Measurements from ENCODE around the gene DDX46.
A peak's percentile ranks its signal among the peaks of the same experiment; 100 is the strongest.

DDX46 gene

DNA sequence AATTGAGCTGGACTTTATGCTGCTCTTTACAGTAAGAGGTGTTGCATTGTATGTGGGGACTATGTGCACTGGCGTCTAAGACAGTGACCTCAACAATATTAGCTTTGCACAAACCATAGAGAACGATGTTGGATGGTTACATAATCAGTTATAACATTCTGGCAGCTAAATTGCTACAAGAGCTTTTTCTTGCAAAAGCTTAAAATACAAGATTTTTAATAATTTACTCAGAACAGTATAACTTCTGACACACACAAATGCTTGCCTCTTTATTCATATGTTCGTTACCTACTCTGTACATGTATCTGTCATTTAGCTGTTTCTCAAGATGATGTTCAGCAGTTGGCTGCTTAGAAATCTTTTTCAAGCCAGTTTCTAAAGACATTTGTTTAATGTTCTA is 98.8 kb downstream of the DDX46 start:
- TF ChIP-seq, protein P1, sequence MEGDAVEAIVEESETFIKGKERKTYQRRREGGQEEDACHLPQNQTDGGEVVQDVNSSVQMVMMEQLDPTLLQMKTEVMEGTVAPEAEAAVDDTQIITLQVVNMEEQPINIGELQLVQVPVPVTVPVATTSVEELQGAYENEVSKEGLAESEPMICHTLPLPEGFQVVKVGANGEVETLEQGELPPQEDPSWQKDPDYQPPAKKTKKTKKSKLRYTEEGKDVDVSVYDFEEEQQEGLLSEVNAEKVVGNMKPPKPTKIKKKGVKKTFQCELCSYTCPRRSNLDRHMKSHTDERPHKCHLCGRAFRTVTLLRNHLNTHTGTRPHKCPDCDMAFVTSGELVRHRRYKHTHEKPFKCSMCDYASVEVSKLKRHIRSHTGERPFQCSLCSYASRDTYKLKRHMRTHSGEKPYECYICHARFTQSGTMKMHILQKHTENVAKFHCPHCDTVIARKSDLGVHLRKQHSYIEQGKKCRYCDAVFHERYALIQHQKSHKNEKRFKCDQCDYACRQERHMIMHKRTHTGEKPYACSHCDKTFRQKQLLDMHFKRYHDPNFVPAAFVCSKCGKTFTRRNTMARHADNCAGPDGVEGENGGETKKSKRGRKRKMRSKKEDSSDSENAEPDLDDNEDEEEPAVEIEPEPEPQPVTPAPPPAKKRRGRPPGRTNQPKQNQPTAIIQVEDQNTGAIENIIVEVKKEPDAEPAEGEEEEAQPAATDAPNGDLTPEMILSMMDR (IDR thresholded peaks at IDR 0.05; ENCODE audit: insufficient read depth, low read length, missing control alignments): no peak
- no peak overlapping the region for H3K4me3 ChIP-seq (ENCODE audit: low read depth, low read length)
- POLR2A ChIA-PET: no interaction called here
- DNase-seq (ENCODE audit: low read depth, low spot score): no peak
- CTCF ChIA-PET: interaction anchor here (0.8 kb wide), 1 partner anchor 11 kb away, joined by 3 read pairs; no protein-coding TSS in a partner anchor

DNA sequence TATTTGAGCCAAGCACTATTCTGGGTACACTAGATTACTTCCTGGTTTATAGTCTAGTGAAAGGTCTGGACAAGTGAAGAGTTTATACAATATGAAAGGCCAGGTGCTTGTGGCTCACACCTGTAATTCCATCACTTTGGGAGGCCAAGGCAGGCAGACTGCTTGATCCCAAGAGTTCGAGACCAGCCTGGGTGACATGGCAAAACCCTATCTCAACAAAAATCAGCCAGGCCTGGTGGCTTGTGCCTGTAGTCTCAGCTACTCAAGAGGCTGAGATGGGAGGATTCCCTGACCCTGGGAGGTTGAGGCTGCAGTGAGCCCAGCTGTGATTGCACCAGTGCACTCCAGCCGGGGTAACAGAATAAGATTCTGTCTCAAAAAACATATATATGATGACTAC is 106.1 kb downstream of the DDX46 start:
- no peak for DNase-seq (ENCODE audit: low read depth, low spot score)
- no peak overlapping the region for H3K4me3 ChIP-seq (ENCODE audit: low read depth, low read length)
- ChIA-PET CTCF (interaction anchor here (1.2 to 1.7 kb wide), 3 partner anchors 11 to 22 kb away, joined by 4 to 6 read pairs (median 5); no protein-coding TSS in a partner anchor), POLR2A (no interaction called here)
- TF ChIP-seq, protein P1 (IDR thresholded peaks at IDR 0.05; ENCODE audit: insufficient read depth, low read length, missing control alignments): no peak

DNA sequence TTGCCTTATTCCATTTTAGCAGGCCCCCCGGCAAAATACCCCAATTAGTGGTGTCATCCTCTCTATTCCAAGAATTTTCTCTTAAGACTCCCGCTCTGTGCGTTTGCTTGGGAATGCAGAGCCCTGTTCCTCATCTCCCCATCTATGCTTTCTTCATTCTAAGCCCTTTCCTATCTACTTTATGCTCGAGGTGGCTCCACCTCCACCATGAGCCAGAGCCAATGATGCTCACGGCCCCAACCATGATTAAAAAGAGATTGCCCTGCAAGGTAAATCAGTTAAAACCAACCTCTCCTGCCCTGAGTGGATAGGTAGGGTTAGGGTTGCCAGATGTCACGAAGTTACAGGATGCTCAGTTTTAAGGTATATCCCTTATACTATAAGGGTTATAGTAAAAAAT is 114.9 kb downstream of the DDX46 start:
- TF ChIP-seq, protein P1 (IDR thresholded peaks at IDR 0.05; ENCODE audit: insufficient read depth, low read length, missing control alignments): no peak
- CTCF ChIA-PET: interaction anchor here (1.9 kb wide), 1 partner anchor 10 kb away, joined by 6 read pairs; no protein-coding TSS in a partner anchor
- no peak overlapping the region for H3K4me3 ChIP-seq (ENCODE audit: low read depth, low read length)
- POLR2A ChIA-PET: interaction anchor here (0.6 to 2.2 kb wide), 8 partner anchors 11 to 135 kb away, joined by 3 to 8 read pairs (median 4); partner anchors contain the start of genes C5orf24, CAMLG and PCBD2
- DNase-seq (ENCODE audit: low read depth, low spot score): no peak

DNA sequence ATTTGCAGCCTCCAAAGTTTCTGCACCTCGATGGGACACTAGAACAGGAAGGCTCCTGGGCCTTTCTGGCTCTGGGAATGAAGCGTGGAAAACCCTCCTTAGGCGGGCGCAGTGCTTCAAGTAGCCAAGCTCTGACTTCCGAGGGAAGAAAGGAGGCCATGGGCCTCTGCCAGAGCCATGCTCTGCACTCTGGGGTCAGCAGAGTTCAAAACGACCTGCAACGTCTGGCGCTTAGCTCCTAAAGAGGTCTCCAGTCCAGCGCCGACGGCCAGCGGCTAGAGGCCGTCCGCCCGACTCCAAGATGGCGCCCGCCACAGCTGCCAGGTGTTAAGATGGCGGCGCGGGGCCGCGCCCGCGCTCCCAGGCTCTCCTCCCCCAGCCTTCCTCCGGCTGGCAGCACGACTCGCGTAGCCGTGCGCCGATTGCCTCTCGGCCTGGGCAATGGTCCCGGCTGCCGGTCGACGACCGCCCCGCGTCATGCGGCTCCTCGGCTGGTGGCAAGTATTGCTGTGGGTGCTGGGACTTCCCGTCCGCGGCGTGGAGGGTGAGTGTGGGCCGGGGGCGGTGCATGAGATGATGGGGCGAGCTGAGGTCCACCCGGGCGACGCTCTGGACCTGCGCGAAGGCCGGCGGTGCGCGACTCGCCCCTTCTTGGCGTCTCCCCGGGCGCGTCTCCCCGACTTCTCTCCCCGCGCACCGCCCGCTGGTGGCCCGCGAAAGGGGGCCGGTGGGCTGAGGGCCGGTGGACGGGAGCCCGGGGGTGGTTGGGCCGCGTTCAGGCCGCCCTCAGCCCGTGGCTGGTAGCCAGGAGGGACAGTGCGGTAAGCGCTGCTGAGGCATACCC is 115.6 kb downstream of the DDX46 start, which contains the start of gene TXNDC15:
Gene TXNDC15, plus strand, starts transcription at position 385 of the 844 bp plus-strand sequence. Its CDS starts 57 bp downstream, at position 442.
- DNase-seq (ENCODE audit: low read depth, low spot score): peak; percentile 31
- TF ChIP-seq, protein P1 (IDR thresholded peaks at IDR 0.05; ENCODE audit: insufficient read depth, low read length, missing control alignments): no peak
- peak within 1 kb of the TSS; percentile 93 for H3K4me3 ChIP-seq (ENCODE audit: low read depth, low read length)
- ChIA-PET POLR2A (interaction anchor here (0.6 to 2.2 kb wide), 9 partner anchors 11 to 136 kb away, joined by 3 to 8 read pairs (median 4); partner anchors contain the start of genes C5orf24, CAMLG and PCBD2), CTCF (interaction anchor here (1.9 kb wide), 1 partner anchor 10 kb away, joined by 6 read pairs; no protein-coding TSS in a partner anchor)

DNA sequence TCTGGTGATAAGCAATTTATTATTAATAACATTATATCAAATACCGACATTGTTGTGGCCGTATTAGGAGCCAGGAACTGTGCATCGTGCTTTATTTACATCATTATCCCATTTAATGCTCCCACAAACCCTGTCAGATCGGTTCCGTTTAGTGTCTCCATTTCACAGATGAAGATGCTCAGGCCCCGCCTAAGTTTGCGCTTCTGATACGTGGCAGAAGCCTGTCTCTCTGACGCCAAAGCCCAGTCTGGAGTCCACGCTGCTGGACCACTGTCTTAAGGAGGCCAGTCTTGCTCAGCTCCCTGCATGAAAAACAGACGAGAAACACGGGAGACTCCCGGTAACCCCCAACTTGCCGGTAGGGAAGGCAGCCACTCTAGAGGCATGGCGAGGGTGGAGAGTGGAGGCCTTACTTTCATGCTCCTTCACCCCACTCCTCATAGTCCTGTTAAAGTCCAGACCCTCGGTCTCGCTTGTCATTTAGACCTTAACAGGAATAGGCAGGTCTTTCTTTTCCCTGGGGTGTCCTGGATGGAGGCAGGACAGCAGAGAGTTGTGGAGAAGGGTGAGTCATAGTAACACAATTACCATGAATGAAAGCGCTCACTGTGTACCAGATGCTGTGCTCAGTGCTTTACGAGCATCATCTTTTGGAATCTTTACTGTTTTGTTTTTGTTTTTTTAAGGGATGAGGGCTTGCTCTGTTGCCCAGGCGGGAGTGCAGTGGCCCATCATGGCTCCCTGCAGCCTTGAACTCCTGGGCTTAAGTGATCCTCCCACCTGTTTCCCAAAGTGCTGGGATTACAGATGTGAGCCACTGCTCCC is 116.5 kb downstream of the DDX46 start:
- TF ChIP-seq, protein P1 (IDR thresholded peaks at IDR 0.05; ENCODE audit: insufficient read depth, low read length, missing control alignments): no peak
- ChIA-PET POLR2A (interaction anchor here (0.9 to 2.2 kb wide), 3 partner anchors 16 to 30 kb away, joined by 4 to 8 read pairs (median 5); partner anchors contain the start of gene PCBD2), CTCF (no interaction called here)
- peak; percentile 57 for DNase-seq (ENCODE audit: low read depth, low spot score)
- H3K4me3 ChIP-seq (ENCODE audit: low read depth, low read length): peak overlapping the region; percentile 93

Data from AG04449 (cell line).